Measurements from ENCODE around the gene MCM3. TPM values are rescaled to one million over a fixed set of nuclear protein-coding genes. Genes with fewer than 3 reads are reported as not detected.

The MCM3 gene
- total RNA-seq, 1 donor from 2014 or later, result 21.6 TPM

- Mint-ChIP-seq H3K4me1 (ENCODE audit: low read depth, unreplicated experiment) (no peaks in the 10 kb centered on the region), H3K4me3 (ENCODE audit: unreplicated experiment) (no peak overlapping the region), H3K27ac (ENCODE audit: unreplicated experiment) (no peak overlapping the region), H3K36me3 (ENCODE audit: low read depth, unreplicated experiment) (no peaks in the 10 kb centered on the region), H3K9me3 (ENCODE audit: unreplicated experiment) (no peaks in the 10 kb centered on the region), H3K27me3 (ENCODE audit: low read depth, unreplicated experiment) (no peaks in the 10 kb centered on the region)
- no peaks in the 10 kb centered on the region for H3K27me3 ChIP-seq (ENCODE audit: insufficient read depth, low read length)
- no peak overlapping the region for H3K4me3 ChIP-seq (ENCODE audit: insufficient read depth, low read depth, low read length)
- no peak overlapping the region for H3K27ac ChIP-seq (ENCODE audit: low read depth, low read length)
- no peaks in the 10 kb centered on the region for H3K36me3 ChIP-seq (ENCODE audit: insufficient read depth, low read length)
- no peaks in the 10 kb centered on the region for H4K20me1 ChIP-seq (ENCODE audit: insufficient read depth, low read length)
- H3K9ac ChIP-seq (ENCODE audit: low read length), result no peak overlapping the region
- H3K79me2 ChIP-seq (ENCODE audit: insufficient read depth, low read length), result peaks cover 12% of the 10 kb centered on the region
- TF ChIP-seq, protein P1, sequence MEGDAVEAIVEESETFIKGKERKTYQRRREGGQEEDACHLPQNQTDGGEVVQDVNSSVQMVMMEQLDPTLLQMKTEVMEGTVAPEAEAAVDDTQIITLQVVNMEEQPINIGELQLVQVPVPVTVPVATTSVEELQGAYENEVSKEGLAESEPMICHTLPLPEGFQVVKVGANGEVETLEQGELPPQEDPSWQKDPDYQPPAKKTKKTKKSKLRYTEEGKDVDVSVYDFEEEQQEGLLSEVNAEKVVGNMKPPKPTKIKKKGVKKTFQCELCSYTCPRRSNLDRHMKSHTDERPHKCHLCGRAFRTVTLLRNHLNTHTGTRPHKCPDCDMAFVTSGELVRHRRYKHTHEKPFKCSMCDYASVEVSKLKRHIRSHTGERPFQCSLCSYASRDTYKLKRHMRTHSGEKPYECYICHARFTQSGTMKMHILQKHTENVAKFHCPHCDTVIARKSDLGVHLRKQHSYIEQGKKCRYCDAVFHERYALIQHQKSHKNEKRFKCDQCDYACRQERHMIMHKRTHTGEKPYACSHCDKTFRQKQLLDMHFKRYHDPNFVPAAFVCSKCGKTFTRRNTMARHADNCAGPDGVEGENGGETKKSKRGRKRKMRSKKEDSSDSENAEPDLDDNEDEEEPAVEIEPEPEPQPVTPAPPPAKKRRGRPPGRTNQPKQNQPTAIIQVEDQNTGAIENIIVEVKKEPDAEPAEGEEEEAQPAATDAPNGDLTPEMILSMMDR (IDR thresholded peaks at IDR 0.05; ENCODE audit: insufficient read depth, low read depth, low read length), result no peak
- TF ChIP-seq EZH2 (IDR thresholded peaks at IDR 0.05; ENCODE audit: insufficient read depth, low read length), result no peak
- H3K4me1 ChIP-seq (ENCODE audit: insufficient read depth, low read length), result peaks cover 7% of the 10 kb centered on the region
- no peak overlapping the region for H3K4me2 ChIP-seq (ENCODE audit: low read length)
- FAIRE-seq, result no peak
- H2AFZ ChIP-seq (ENCODE audit: low read depth, low read length), result no peak overlapping the region
- H3K9me3 ChIP-seq (ENCODE audit: insufficient read depth, low read depth, low read length), result no peaks in the 10 kb centered on the region
- no peak for DNase-seq (ENCODE audit: low read depth)
These were observed 3.7 kb upstream of the MCM3 start for GRCh38 chr6:52288216-52288615.

DNA sequence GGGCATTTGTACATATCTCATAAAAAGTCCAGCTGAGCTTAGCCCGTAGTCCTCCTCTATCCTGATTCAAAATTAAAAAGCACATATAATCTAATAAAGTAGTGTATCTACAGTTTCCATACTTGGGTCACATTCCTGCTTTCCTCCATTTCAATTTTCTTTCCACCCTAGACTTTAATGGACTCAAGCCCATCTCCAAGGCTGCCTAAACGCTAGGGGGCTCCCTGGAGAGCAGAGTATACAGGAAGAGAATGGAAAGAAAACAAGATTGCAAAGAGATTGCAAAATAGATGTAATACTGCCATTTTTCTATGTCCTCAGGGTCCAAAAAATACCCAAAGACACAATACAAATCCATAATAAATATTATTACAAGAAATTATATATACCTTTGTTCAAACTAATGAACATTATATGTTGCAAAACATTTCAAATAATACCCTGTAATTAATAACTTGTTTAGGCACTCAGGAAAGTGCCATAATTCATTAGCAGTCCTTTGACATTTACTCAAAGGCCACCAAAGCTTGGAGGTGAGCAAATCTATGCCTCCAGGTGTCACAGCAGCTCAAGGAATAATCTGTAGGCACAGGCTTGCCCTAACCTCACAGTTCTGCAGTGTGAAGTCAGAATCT, 2.4 kb upstream of the MCM3 start:
- peak; percentile 33 for DNase-seq (ENCODE audit: low read depth)
- H3K4me1 Mint-ChIP-seq (ENCODE audit: low read depth, unreplicated experiment), result no peaks in the 10 kb centered on the region

More for the DNA sequence above, 2.4 kb upstream of the MCM3 start:
- Histone ChIP-seq H4K20me1 (ENCODE audit: insufficient read depth, low read length) (no peaks in the 10 kb centered on the region), H3K79me2 (ENCODE audit: insufficient read depth, low read length) (peaks cover 21% of the 10 kb centered on the region), H3K27ac (ENCODE audit: low read depth, low read length) (no peak overlapping the region), H3K27me3 (ENCODE audit: insufficient read depth, low read length) (no peaks in the 10 kb centered on the region), H3K36me3 (ENCODE audit: insufficient read depth, low read length) (peaks cover 7% of the 10 kb centered on the region), H3K9me3 (ENCODE audit: insufficient read depth, low read depth, low read length) (no peaks in the 10 kb centered on the region), H3K9ac (ENCODE audit: low read length) (no peak overlapping the region), H3K4me2 (ENCODE audit: low read length) (no peak overlapping the region), H3K4me1 (ENCODE audit: insufficient read depth, low read length) (peaks cover 7% of the 10 kb centered on the region), H2AFZ (ENCODE audit: low read depth, low read length) (peak overlapping the region; percentile 49), H3K4me3 (ENCODE audit: insufficient read depth, low read depth, low read length) (no peak overlapping the region)
- Mint-ChIP-seq H3K4me3 (ENCODE audit: unreplicated experiment) (no peak overlapping the region), H3K27me3 (ENCODE audit: low read depth, unreplicated experiment) (no peaks in the 10 kb centered on the region), H3K27ac (ENCODE audit: unreplicated experiment) (no peak overlapping the region), H3K9me3 (ENCODE audit: unreplicated experiment) (no peaks in the 10 kb centered on the region), H3K36me3 (ENCODE audit: low read depth, unreplicated experiment) (no peaks in the 10 kb centered on the region)
- TF ChIP-seq, protein P1 (IDR thresholded peaks at IDR 0.05; ENCODE audit: insufficient read depth, low read depth, low read length), result peak; percentile 86
- no peak for TF ChIP-seq EZH2 (IDR thresholded peaks at IDR 0.05; ENCODE audit: insufficient read depth, low read length)
- no peak for FAIRE-seq
